B cell (primary cell): ENCODE measurements around the gene SFXN1.

ENCODE experiments used
- CTCF ChIP-seq: fragments of 200-600 bp; IDR thresholded peaks from one replicate; pipeline ENCODE4 v1.8.0; 2022; ENCODE audit warnings: antibody characterized with exemption, mild to moderate bottlenecking
- EZH2 ChIP-seq: IDR thresholded peaks from 2 replicates; pipeline ENCODE4 v1.6.1; 2012; ENCODE audit warnings: borderline replicate concordance, low read depth, mild to moderate bottlenecking, moderate library complexity, low read length; ENCODE audit not compliant: insufficient read depth, poor library complexity, severe bottlenecking

GRCh38 chr5:175554296-175554695 is 75.9 kb downstream of the SFXN1 start:
- TF ChIP-seq CTCF (no peak), EZH2 (no peak)
